C4-2B (cell line): Measurements from ENCODE around the gene AXIN1.

Experiments used
- H3K27ac ChIP-seq: fragments of 450-650 bp; 2 replicates; pipeline ENCODE4 v1.5.1; 2017
- CTCF ChIP-seq: fragments of 450-650 bp; conservative IDR thresholded peaks from 2 replicates; pipeline ENCODE4 v1.5.1; 2017; ENCODE audit warnings: mild to moderate bottlenecking
- ZFX ChIP-seq: fragments of 450-650 bp; IDR thresholded peaks from 2 replicates; pipeline ENCODE4 v1.6.1; 2017

AXIN1 gene

GRCh38 chr16:311725-312124 is 40.8 kb downstream of the AXIN1 start:
- H3K27ac ChIP-seq: no peak overlapping the region
- TF ChIP-seq CTCF: no peak
- no peak for TF ChIP-seq ZFX

- TF ChIP-seq CTCF (no peak), ZFX (no peak)
- H3K27ac ChIP-seq: no peak overlapping the region
Measured at GRCh38 chr16:309476-309875, 43.0 kb downstream of the AXIN1 start.

GRCh38 chr16:307691-308312 is 44.7 kb downstream of the AXIN1 start:
- TF ChIP-seq CTCF: no peak
- H3K27ac ChIP-seq: no peak overlapping the region

- TF ChIP-seq ZFX (no peak), CTCF (no peak)
- no peak overlapping the region for H3K27ac ChIP-seq
Measured at GRCh38 chr16:306911-307370, 45.6 kb downstream of the AXIN1 start.

- no peak for TF ChIP-seq ZFX
- TF ChIP-seq CTCF: no peak
- no peak overlapping the region for H3K27ac ChIP-seq
Measured at GRCh38 chr16:305916-306626, 46.5 kb downstream of the AXIN1 start.

GRCh38 chr16:303760-304505 is 48.6 kb downstream of the AXIN1 start:
- TF ChIP-seq ZFX (no peak), CTCF (no peak)
- H3K27ac ChIP-seq: no peak overlapping the region

GRCh38 chr16:301950-302349 is 50.6 kb downstream of the AXIN1 start:
- H3K27ac ChIP-seq: no peak overlapping the region
- no peak for TF ChIP-seq ZFX
- no peak for TF ChIP-seq CTCF
